ENCODE results near the gene NPIPA3.
"Not testable (repeated sequence)": the region's sequence is repeated elsewhere in the genome, so short reads cannot be mapped to it uniquely, and the experiment has no call there.

Gene NPIPA3

DNA sequence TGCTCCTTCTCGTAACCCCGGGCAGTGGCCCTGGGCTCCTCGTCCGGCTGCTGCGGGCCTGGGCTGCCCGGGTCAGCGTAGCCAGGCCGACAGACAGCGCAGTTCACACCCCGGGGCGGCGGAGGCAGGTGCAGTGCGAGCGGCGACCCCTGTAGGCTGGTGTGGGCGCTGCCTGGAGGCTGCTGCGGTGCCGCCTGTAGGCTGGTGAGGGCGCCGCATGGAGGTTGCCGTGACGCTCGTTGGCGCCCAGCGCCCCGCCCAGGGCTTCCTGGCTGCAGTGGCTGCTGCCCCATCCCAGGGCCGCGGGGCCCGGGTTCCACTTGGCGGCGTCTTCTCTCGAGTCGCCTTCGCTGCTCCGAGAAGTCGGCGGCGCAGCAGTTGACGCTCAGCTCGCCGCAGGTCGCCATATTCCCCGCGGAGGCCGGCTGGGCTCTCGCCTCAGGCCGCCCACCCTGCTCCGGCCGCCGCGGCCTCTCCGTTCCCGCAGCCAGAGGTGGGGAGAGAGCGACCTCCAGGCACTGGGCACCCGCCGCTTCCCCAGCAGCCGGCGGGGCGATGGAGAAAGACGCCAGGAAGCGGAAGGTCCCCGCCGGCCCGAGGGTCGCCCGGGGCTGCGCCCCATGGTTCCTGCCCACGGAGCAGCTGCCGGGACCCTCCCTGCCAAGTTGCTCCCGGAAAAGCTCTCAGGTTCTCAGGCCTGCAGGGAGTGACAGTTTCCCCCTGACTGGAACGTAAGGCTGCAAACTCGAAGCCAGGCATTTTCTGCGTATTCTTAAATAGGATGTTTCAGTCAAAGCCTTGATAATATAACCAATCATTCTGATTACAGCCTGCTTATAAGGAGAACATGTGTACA, 39.3 kb downstream of the NPIPA3 start, which contains the start of gene NPIPA2:
TSS of gene NPIPA2 (plus strand) at position 261 of the 856 bp plus-strand sequence. CDS start 5,533 bp downstream, outside the sequence.
- not testable (repeated sequence) for DNase-seq

DNA sequence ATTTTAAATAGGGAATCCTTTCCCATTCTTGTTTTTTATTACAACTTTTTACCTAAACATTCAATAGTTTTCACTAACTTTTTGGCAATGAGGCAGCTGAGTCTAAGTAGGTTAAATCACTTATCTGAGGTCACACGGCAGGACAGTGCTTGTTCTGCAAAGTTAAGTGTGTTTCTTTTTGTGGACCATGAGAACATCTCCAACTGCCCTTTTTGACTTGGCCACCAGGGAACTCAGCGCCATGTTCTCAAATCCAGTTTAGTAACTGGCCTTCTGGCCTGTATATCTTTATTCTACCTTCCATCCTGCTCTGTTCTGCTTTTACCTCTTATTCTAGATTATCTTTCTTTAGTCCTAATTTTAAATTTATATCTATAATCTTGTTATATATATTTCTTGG, 70.4 kb downstream of the NPIPA3 start:
- not testable (repeated sequence) for DNase-seq

- not testable (repeated sequence) for DNase-seq
Observed at GRCh38 chr16:14775624-14776023, 72.4 kb downstream of the NPIPA3 start.

All from NCI-H1694 treated with DMSO at 0.1 percent for 48 hours (cell line).